Keratinocyte (primary cell): ENCODE data around the gene APOBEC3F. TPM values are rescaled to one million over a fixed set of nuclear protein-coding genes. Genes with fewer than 3 reads are reported as not detected.

Experiments used
- DNase-seq: peaks from one replicate; pipeline ENCODE4 v3.0.0-alpha.2; 2011; ENCODE audit warnings: low read depth, missing footprints, low spot score
- FAIRE-seq: peaks from 2 replicates; lab custom pipeline; 2011; peaks lifted over from hg19 to GRCh38; lab: Jason Lieb, UNC
- H2AFZ ChIP-seq: 2 replicates; pipeline ENCODE4 v1.6.0; 2012; ENCODE audit warnings: low read length, control low read depth, inconsistent platforms; ENCODE audit not compliant: control insufficient read depth
- H3K27ac ChIP-seq: 2 replicates; pipeline ENCODE4 v1.5.1; 2011; ENCODE audit warnings: low read length; ENCODE audit not compliant: control insufficient read depth, insufficient read depth
- H3K27me3 ChIP-seq: 3 replicates; pipeline ENCODE4 v1.6.0; 2011; ENCODE audit warnings: low read length; ENCODE audit not compliant: control insufficient read depth, insufficient read depth; ENCODE audit errors: extremely low read depth
- H3K36me3 ChIP-seq, 2 experiments: 2 replicates in 1 of 2; 3 replicates in 1 of 2; pipeline ENCODE4 v1.5.1; 2011; ENCODE audit warnings: low read length in 2 of 2, mild to moderate bottlenecking in 1 of 2; ENCODE audit not compliant: control insufficient read depth in 2 of 2, insufficient read depth in 2 of 2; ENCODE audit errors: extremely low read depth in 1 of 2
- H3K4me1 ChIP-seq: 3 replicates; pipeline ENCODE4 v1.5.1; 2011; ENCODE audit warnings: low read length; ENCODE audit not compliant: control insufficient read depth, insufficient read depth; ENCODE audit errors: extremely low read depth
- H3K4me2 ChIP-seq: 3 replicates; pipeline ENCODE4 v1.6.0; 2011; ENCODE audit warnings: low read depth, low read length; ENCODE audit not compliant: control insufficient read depth, insufficient read depth; ENCODE audit errors: extremely low read depth
- H3K4me3 ChIP-seq, 3 experiments: fragments of 200-600 bp in 1 of 3; sonication (generic) in 1 of 3; 2 replicates in 2 of 3; 3 replicates in 1 of 3; pipeline ENCODE4 v1.5.1; 2011 to 2016; ENCODE audit warnings: low read length in 3 of 3, mild to moderate bottlenecking in 3 of 3, control low read depth in 2 of 3, inconsistent platforms in 1 of 3, low read depth in 1 of 3, mixed read lengths in 1 of 3, mixed run types in 1 of 3, moderate library complexity in 1 of 3; ENCODE audit not compliant: control insufficient read depth in 2 of 3, insufficient read depth in 2 of 3; ENCODE audit errors: extremely low read depth in 1 of 3
- H3K79me2 ChIP-seq: 2 replicates; pipeline ENCODE4 v1.6.0; 2012; ENCODE audit warnings: low read length; ENCODE audit not compliant: control insufficient read depth, insufficient read depth
- H3K9ac ChIP-seq: 3 replicates; pipeline ENCODE4 v1.6.0; 2011; ENCODE audit warnings: low read length; ENCODE audit not compliant: control insufficient read depth, insufficient read depth; ENCODE audit errors: extremely low read depth
- H3K9me1 ChIP-seq: 3 replicates; pipeline ENCODE4 v1.6.0; 2011; ENCODE audit warnings: low read length; ENCODE audit not compliant: control insufficient read depth, insufficient read depth; ENCODE audit errors: extremely low read depth
- H3K9me3 ChIP-seq: 2 replicates; pipeline ENCODE4 v1.5.1; 2012; ENCODE audit warnings: low read depth, low read length; ENCODE audit not compliant: control insufficient read depth
- H4K20me1 ChIP-seq: 3 replicates; pipeline ENCODE4 v1.6.0; 2011; ENCODE audit warnings: low read length; ENCODE audit not compliant: control insufficient read depth, insufficient read depth; ENCODE audit errors: extremely low read depth
- EZH2 ChIP-seq: IDR thresholded peaks from one replicate; pipeline ENCODE4 v1.6.1; 2012; ENCODE audit warnings: inconsistent platforms, mild to moderate bottlenecking, low read length, moderate library complexity
- dilution Hi-C: fragments of 300-500 bp; cut with MboI; formaldehyde crosslinking; loops from one replicate; pipeline ENCODE4 v1.7.0; 2020; ENCODE audit warnings: low sequenced_read_pairs; ENCODE audit not compliant: extremely low pct_ligation_motif_present
- polyA plus RNA-seq, 5 experiments: library from polyadenylated mRNA; depleted of rRNA in 3 of 5; stranded (reverse) in 3 of 5; stranded (forward) in 1 of 5; unstranded in 1 of 5; fragments of >200 nt; gene quantifications; 1 replicate in 1 of 5; 2 replicates in 3 of 5; 3 replicates in 1 of 5; pipeline versions ENCODE4 v1.2.1 to v1.2.3, GENCODE V29; 2011 to 2012; ENCODE audit warnings: missing spikeins in 2 of 5, low read depth in 1 of 5, low replicate concordance in 1 of 5
- TF ChIP-seq, protein P1 (sequence below), 3 experiments: IDR thresholded peaks in 1 of 3; conservative IDR thresholded peaks in 1 of 3; optimal IDR thresholded peaks in 1 of 3; 2 replicates in 2 of 3; 3 replicates in 1 of 3; pipeline versions ENCODE3 to v1.5.1; 2011; ENCODE audit warnings: low read length in 3 of 3, mild to moderate bottlenecking in 3 of 3, moderate library complexity in 2 of 3, control low read depth in 1 of 3, inconsistent platforms in 1 of 3; ENCODE audit not compliant: insufficient read depth in 2 of 3; ENCODE audit errors: extremely low read depth in 1 of 3

APOBEC3F gene
- polyA plus RNA-seq, 1 donor (not counting 4 experiments of a cell fraction or from before 2014, with no cell fraction given) = 7.9 TPM

DNA sequence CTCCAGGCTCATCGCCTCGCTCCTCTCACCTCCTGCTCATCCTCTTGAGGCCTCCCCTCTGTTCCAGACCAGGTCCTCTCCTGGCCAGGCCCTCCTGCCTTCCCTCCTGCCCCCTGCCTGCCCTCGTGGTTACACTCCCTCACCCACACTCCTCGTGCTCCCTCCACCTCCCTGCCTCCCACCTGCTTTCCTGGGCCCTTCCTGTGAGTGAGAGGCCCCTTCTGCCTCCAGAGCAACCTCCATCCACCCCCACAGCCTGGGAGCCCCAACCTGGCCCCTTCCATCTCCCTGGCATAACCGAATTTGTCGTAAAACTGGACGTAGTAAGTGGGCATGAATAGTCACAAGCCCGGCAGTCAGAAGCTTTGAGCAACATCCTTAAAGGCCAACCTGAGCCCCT is 40.9 kb downstream of the APOBEC3F start:
- Histone ChIP-seq H2AFZ (no peak overlapping the region), H3K36me3 (peaks cover 0 to 4% of the 10 kb centered on the region in 2 experiments), H3K9me1 (no peaks in the 10 kb centered on the region), H3K9ac (no peak overlapping the region), H3K27me3 (no peaks in the 10 kb centered on the region), H4K20me1 (no peaks in the 10 kb centered on the region), H3K27ac (no peak overlapping the region), H3K4me2 (no peak overlapping the region), H3K79me2 (no peaks in the 10 kb centered on the region), H3K4me3 (no peak overlapping the region), H3K9me3 (no peaks in the 10 kb centered on the region), H3K4me1 (no peaks in the 10 kb centered on the region)
- DNase-seq (no peak), FAIRE-seq (no peak)
- TF ChIP-seq, protein P1, sequence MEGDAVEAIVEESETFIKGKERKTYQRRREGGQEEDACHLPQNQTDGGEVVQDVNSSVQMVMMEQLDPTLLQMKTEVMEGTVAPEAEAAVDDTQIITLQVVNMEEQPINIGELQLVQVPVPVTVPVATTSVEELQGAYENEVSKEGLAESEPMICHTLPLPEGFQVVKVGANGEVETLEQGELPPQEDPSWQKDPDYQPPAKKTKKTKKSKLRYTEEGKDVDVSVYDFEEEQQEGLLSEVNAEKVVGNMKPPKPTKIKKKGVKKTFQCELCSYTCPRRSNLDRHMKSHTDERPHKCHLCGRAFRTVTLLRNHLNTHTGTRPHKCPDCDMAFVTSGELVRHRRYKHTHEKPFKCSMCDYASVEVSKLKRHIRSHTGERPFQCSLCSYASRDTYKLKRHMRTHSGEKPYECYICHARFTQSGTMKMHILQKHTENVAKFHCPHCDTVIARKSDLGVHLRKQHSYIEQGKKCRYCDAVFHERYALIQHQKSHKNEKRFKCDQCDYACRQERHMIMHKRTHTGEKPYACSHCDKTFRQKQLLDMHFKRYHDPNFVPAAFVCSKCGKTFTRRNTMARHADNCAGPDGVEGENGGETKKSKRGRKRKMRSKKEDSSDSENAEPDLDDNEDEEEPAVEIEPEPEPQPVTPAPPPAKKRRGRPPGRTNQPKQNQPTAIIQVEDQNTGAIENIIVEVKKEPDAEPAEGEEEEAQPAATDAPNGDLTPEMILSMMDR (optimal IDR thresholded peaks at IDR 0.05 in 1 of 3, IDR thresholded peaks at IDR 0.05 in 1 of 3, conservative IDR thresholded peaks at IDR 0.05 in 1 of 3; ENCODE audit: extremely low read depth in 1 of 3, insufficient read depth in 2 of 3, low read length in 3 of 3) = no peak
- no peak for TF ChIP-seq EZH2
- dilution Hi-C loops = no loop called here

DNA sequence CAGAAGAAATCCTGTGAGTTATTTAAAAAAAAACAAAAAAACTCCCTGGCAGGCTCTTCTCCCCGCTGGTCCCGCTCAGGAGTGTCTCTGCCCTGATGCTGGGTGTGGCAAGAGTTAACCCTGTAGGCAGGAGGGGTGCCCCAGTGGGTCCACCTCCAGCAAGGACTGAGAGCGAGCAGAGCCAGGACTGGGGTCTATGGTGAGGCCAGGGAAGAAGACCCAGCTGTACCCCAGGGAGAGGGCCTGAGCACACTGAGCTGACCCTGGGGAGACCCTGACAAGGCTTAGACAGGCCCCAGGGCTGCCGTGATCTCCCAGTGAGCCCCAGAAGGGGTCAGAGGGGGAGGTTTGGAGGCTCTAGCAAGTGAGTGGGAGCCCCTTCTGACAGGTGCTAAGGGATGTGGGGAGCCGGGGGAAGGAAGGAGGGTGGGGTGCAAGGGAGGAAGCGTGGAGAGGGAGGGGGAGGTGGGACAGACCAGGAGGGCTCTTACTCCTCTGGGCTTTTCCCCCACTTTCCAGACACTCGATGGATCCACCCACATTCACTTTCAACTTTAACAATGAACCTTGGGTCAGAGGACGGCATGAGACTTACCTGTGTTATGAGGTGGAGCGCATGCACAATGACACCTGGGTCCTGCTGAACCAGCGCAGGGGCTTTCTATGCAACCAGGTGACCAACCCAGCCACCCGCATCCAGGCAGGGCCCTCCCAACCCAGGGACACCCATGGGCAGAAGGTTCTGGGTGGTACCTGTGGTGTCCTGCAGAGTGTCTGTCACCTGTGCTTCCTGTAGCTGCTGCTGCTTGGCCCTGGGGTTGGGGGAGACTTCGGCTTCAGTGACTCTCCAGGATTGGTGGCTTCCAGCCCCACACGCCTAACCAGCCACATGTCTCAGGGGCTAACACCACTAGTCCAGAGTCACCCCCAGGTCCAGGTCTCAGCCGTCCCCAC is 42.8 kb downstream of the APOBEC3F start:
- Histone ChIP-seq H2AFZ (no peak overlapping the region), H3K9me3 (no peaks in the 10 kb centered on the region), H3K4me3 (no peak overlapping the region), H4K20me1 (no peaks in the 10 kb centered on the region), H3K4me1 (peaks cover 4% of the 10 kb centered on the region), H3K9ac (no peak overlapping the region), H3K36me3 (peaks cover 0 to 4% of the 10 kb centered on the region in 2 experiments), H3K27ac (no peak overlapping the region), H3K27me3 (no peaks in the 10 kb centered on the region), H3K9me1 (no peaks in the 10 kb centered on the region), H3K79me2 (no peaks in the 10 kb centered on the region), H3K4me2 (no peak overlapping the region)
- FAIRE-seq (no peak), DNase-seq (no peak)
- TF ChIP-seq, protein P1 (optimal IDR thresholded peaks at IDR 0.05 in 1 of 3, IDR thresholded peaks at IDR 0.05 in 1 of 3, conservative IDR thresholded peaks at IDR 0.05 in 1 of 3; ENCODE audit: extremely low read depth in 1 of 3, insufficient read depth in 2 of 3, low read length in 3 of 3) = no peak
- no peak for TF ChIP-seq EZH2
- dilution Hi-C loops = no loop called here
